ENCODE measurements around the gene ATG5.

The ATG5 gene

DNA sequence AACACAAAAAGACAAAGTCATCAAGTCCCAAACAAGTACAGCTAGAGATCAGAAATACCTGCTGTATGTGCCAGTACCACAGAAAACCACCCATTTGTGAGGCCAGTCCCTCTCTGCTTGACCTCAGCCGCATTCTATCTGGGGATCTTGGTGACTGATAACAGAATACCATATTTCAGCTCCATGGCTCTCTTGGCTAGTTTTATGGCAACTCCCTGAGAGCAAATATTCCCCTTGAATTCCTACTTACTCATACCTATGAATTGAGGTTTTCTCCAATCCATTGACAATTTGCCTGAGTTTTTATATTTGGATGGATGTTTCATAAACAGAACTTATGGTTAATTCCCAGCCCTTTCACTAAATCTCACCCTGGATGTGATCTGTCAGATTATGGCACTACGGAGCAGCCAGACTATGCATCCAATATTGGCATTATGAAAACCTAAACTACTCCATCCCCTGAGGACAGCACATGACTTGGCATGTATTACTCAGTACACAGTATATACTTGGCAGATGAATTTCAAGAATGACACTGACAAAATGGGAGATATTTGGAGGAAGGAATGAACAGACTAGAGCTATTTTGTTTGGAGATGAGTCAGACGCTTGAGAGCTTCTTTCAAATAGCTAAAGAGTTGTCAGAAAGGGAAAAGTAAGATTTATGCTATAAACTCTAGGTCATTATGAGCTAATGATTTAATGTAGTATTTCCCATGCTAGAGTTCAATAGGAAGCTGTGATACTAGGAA is 143.7 kb downstream of the ATG5 start:
- DNase-seq = no peak

GRCh38 chr6:106180208-106180607 is 145.4 kb downstream of the ATG5 start:
- DNase-seq = no peak

DNA sequence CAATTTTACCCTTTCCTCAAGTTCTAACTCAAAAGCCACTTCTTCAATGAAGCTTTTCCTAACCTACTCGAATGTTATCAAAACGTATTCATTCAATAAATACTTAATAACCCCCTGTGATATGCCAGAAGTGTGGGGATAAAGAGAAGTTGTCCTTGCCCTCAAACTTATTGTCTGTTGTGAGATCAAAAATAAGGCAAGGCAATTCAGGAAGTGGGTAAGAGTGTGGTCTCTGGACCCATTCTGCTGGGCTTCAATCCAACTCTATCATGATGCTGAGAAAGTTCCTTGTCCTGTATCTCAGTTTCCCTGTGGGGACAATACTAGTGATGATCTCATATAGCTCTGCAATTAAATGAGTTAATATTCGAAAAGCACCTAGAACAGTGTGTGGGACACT is 146.7 kb downstream of the ATG5 start:
- DNase-seq = no peak

- no peak for DNase-seq
Measured at GRCh38 chr6:106177786-106178185, 147.8 kb downstream of the ATG5 start.

DNA sequence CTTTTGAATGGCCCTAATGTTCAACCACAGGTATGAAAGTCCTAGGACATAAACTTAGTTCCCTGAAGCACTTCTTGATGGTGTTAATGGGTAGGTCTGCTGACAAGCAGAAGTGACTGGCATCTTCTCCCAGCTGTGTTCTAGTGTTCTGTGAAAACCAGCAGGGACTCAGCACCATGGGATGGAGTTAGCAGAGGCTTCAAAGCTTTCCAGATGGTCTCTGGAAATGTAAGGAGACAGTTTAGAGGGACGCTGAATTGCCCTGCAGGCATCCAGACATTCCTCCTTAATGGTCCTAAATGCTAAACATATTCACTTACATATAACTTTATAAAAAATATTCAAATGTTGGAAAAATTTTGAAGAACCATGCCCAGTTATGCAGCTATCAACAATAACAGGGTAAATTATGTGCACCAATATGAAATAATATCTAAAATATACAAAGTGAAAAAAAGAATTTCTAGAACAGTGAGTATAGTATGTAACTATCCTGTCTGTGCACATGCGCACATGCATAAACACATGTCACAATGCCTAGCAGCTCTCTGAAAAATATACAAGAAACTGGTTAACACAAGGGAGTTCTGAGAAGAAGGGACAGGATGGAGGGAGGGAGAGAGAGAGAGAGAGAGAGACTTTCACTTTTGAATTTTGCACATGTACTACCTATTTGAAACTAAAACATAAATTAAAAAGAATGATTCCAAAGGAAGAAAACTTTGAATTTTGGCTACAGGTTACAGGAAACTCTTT is 152.3 kb downstream of the ATG5 start:
- no peak for DNase-seq

DNA sequence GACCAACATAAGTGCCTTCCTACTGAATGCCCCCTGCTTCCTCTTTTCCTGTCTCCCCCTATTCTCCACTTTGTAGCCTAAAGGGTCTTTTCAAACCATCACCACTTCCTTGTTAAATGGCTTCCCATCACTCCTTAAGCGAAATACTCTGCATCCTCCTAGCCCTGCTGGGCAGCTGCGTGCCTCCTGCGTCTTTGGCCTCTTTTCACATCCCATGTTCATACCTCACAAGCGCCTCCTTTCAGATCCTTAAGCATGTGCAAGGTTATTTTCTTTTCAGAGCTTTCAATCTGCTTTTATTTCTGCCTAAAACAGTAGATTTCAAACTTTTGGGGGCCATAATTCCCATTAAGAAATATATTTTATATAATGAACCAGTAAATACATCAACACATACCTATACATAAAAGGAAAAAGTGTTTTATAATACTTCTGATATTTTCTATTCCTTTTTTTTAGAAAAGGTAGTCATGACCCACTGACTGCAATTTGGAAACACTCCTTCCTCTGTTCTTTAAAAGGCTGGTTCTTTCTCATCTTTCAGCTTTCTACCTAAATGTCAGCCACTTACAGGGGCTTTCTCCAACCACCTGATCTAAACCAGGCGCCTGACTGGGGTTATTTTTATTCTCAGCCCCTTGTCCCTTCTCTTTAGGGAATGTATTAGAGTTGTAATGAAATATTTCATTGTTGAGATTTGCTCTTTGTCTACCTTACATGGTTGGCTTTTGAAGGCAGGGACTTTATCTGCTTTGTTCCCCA is 155.3 kb downstream of the ATG5 start:
- DNase-seq = no peak

GRCh38 chr6:106169517-106169916 is 156.0 kb downstream of the ATG5 start:
- DNase-seq = no peak

DNA sequence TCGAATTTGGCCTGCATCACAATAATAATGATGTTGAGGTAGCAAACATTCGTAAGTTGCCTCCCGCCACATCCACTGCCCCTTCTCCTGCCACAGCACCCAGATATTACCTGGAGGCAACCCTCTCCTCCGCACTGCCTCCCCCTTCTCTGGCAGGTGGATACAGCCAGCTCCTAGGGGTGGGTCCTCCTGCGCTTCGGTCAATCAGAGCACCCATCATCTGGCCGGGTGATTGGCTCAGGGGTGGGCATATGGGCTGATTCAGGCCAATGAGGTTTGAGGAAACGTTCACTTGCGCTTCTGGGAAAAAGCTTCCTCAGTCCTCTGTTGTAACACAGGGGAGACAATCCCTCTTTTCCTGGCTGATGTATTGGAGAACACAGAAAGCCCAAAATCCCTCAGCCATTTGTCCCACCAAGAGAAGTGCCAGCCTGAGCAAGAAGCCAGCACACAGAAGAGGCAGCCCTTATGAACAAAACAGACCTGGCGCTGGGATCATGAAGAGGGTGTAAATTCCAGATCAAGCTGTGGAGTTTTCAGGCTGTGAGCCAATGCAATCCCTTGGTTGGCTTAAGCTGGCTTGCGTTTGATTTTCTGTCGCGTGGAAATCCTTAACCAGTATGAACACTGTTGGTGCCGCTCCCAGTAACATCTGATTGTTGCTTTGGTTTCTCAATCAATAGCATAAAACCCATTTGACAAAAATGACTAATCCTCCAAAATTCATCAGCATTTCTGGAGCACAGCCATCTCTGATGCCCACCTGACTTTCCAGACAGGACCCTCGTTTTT is 157.3 kb downstream of the ATG5 start:
- no peak for DNase-seq

GRCh38 chr6:106167096-106167814 is 158.3 kb downstream of the ATG5 start:
- DNase-seq = no peak

DNA sequence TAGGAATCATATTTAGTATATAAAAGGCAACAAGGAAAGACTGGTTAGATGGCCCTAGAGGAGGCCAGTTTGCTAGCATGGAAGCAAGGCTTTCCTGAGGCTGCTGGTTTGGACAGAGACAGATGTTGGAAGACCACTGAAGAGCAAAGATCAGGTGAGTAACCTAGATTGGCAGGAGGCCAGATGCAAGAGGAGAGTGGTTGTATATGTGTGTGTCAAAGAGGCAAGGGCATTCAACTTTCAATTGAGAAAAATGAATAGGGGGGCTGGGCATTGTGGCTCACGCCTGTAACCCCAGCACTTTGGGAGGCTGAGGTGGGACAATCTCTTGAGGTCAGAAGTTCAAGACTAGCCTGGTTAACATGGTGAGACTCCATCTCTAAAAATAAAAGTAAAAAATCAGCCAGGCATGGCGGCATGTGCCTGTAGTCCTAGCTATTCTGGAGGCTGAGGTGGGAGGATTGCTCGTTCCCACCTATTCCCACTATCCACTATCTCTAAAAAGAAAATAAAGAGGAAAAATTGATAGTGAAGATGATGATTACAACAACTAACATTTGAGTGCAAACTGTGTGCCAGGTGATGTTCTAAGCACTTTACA is 159.6 kb downstream of the ATG5 start:
- no peak for DNase-seq

DNA sequence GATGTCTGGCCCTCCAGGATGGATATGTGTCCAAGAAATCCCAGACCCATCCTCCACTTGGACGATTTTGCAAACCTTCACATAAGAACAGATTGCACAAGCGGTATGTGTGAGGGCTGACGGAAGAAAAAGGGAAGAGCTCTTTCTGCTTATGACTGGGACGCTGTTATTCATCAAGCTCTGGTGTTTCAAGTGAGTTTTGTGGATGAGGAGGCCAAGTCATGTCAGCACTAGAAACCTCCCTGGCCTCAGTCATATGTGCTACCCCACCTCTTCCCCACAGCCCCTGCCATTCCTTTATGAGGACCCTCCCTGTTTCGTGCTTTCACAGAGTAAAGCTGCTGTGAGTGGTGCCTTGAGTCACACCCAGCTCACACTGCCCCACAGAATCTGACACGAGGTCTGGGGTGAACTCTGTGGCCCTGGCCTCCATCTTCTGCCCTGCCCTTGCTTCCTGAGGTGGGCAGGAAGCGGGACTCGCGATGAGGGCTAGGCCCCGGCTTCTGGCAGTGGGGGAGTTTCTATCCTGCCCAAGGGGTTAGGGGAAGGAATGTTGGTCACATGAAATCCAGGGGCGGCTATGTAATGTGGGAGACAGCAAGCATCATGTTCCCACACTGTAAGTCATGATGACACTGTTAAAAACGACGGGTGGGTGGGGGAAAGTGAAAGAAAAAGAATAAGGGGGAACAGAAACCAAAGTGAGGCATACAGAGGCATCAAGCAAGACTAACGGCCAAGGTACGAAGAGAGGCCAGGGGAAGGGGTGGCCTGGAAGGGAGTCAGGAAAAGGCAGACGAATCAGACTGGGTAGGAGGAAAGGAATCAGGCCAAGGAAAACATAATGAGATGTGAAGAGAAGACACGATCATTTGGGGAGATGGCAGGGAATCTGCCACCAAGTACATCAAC is 161.3 kb downstream of the ATG5 start:
- DNase-seq = no peak

GRCh38 chr6:106163446-106163965 is 162.1 kb downstream of the ATG5 start:
- DNase-seq = no peak

DNA sequence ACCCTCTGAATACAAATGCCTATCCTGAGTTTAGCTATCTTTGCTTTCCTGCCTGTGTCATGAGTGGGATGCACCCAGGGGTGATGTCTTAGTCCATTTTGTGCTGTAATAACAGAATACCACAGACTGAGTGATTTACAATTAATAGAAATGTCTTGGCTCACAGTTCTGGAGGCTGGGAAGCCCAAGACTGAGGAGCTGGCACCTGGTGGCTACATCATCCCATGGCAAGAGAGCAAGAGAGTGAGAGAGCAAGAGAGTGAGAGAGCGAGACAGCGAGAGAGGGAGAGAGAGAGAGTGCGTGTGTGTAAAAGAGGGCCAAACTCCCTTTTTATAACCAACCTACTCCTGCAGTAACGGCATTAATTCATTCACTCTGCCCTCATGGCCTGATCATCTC is 162.6 kb downstream of the ATG5 start:
- DNase-seq = no peak

DNA sequence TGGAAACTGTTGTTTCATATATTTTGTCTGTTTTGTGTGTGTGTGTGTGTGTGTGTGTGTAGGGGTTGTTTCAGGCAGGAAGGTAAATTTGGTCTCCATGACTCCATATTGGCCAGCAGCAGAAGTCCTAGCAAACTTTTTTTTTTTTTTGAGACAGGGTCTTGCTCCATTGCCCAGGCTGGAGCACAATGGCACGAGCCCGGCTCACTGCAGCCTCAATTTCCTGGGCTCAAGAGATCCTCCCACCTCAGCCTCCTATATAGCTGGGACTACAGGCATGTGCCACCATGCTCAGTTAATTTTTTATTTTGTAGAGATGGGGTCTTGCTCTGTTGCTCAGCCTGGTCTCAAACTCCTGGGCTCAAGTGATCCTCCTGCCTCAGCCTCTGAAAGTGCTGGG is 163.7 kb downstream of the ATG5 start:
- DNase-seq = no peak

DNA sequence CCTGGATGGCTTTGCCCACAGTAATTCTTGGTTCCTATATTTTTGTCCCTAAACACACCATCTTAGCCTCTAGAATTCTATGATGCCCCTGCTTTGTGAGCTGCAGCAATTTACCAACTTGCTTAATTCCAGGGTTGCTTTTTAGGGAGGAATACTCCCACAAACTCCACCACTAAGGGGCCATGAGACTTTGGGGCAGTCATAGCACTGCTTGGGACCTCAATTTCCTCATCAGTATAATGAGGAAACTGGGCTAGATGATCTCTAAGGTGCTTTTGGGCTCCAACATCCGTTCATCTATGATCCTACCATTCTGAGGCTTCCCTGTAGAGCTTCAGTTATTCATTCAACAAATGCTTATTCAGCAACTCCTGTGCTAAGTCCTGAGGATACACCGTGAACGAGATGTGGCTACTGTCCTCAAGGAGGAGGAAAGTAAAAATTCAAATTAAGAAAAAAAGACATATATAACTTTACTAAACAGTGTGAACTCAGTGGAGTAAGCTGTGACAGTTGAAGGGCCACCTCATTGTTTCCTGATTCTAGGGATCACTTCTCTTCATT is 164.2 kb downstream of the ATG5 start:
- DNase-seq = no peak

DNA sequence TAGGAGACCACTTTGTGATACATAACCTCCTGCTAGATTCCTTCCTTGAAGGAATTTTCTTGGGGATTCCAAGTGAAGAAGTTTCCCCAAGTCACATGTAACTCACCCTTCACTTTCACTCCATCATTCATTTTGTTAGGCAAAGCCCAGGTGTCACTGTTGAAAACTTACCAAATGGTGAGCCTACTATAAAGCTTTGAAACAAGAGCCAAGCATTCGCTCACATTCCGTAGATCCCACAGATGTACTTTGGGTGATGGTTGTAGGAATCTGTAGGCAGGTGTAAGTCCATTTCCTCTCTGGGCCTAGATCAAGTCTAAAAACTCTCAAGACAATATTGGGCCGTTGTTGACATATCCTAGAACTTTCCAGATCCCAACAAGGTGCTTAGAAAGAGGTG is 165.4 kb downstream of the ATG5 start:
- DNase-seq = no peak

GRCh38 chr6:106159531-106159940 is 166.0 kb downstream of the ATG5 start:
- no peak for DNase-seq

DNA sequence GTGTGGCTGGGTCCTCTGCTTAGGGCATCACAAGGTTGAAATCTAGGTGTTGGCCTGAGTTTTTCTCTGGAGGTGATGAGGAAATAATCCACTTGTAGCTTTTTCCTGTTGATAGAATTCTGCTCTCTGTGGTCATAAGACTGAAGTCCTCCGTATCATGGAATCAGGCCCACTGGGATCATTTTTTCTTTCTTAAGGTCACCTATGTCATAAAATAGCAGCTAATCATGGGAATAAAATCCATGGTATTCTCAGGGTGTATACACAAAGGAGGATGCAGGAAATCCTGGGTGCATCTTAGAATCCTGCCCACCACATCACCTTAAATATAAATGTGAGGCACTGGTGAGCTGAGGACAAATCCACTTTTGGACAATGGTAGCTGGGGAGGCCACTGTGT is 166.7 kb downstream of the ATG5 start:
- no peak for DNase-seq

DNA sequence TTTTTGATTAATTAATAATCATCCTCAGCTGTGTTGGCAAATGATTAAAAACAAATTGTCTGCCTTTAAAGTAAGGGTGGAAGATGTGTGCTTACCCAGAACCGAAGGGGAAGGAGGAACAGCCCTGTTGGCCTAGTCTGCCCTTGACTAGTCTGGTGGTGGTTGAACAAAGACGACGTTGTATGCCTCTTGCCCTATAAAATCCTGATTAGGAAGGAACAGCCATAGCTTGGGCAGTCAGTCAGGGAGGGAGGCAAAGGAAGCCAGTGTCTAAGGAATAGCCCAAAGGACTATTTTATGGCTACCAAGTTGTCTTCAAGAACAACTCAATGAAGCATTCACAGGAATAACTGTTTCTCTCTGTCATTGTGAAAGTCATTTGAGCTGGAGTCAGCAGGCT is 168.7 kb downstream of the ATG5 start:
- no peak for DNase-seq

GRCh38 chr6:106156413-106156812 is 169.1 kb downstream of the ATG5 start:
- DNase-seq = no peak

Measured in right kidney (tissue), 1 donor.